Measurements from ENCODE around the gene NFIX. TPM values are rescaled to one million over a fixed set of nuclear protein-coding genes. Genes with fewer than 3 reads are reported as not detected.

The NFIX gene
- total RNA-seq, 1 donor = 1.9 TPM

- Histone ChIP-seq H3K4me1 (ENCODE audit: insufficient read depth, low read length) (peaks cover 31% of the 10 kb centered on the region), H3K27me3 (ENCODE audit: insufficient read depth, low read length) (peaks cover 3% of the 10 kb centered on the region), H3K4me3 (ENCODE audit: low read length) (no peak overlapping the region), H3K9me3 (ENCODE audit: low read depth, low read length) (no peaks in the 10 kb centered on the region)
Observed at GRCh38 chr19:13092158-13092543, 96.9 kb downstream of the NFIX start.

GRCh38 chr19:13092606-13093235 lies 97.4 kb downstream of the NFIX start:
- no peak overlapping the region for H3K4me3 ChIP-seq (ENCODE audit: low read length)
- peaks cover 34% of the 10 kb centered on the region for H3K4me1 ChIP-seq (ENCODE audit: insufficient read depth, low read length)
- peaks cover 3% of the 10 kb centered on the region for H3K27me3 ChIP-seq (ENCODE audit: insufficient read depth, low read length)
- no peaks in the 10 kb centered on the region for H3K9me3 ChIP-seq (ENCODE audit: low read depth, low read length)

- peaks cover 37% of the 10 kb centered on the region for H3K4me1 ChIP-seq (ENCODE audit: insufficient read depth, low read length)
- no peak overlapping the region for H3K4me3 ChIP-seq (ENCODE audit: low read length)
- H3K9me3 ChIP-seq (ENCODE audit: low read depth, low read length) = no peaks in the 10 kb centered on the region
- peaks cover 3% of the 10 kb centered on the region for H3K27me3 ChIP-seq (ENCODE audit: insufficient read depth, low read length)
Observed at GRCh38 chr19:13093407-13094105, 98.3 kb downstream of the NFIX start.

- H3K9me3 ChIP-seq (ENCODE audit: low read depth, low read length) = no peaks in the 10 kb centered on the region
- H3K4me1 ChIP-seq (ENCODE audit: insufficient read depth, low read length) = peaks cover 42% of the 10 kb centered on the region
- peaks cover 3% of the 10 kb centered on the region for H3K27me3 ChIP-seq (ENCODE audit: insufficient read depth, low read length)
- H3K4me3 ChIP-seq (ENCODE audit: low read length) = no peak overlapping the region
Observed at GRCh38 chr19:13094106-13094504, 98.8 kb downstream of the NFIX start.

- Histone ChIP-seq H3K4me1 (ENCODE audit: insufficient read depth, low read length) (peaks cover 50% of the 10 kb centered on the region), H3K27me3 (ENCODE audit: insufficient read depth, low read length) (peaks cover 3% of the 10 kb centered on the region)
Observed at GRCh38 chr19:13094771-13095392, 99.6 kb downstream of the NFIX start.

GRCh38 chr19:13095393-13095784 lies 100.1 kb downstream of the NFIX start:
- Histone ChIP-seq H3K27me3 (ENCODE audit: insufficient read depth, low read length) (peaks cover 3% of the 10 kb centered on the region), H3K4me3 (ENCODE audit: low read length) (peak overlapping the region; percentile 49), H3K9me3 (ENCODE audit: low read depth, low read length) (no peaks in the 10 kb centered on the region), H3K4me1 (ENCODE audit: insufficient read depth, low read length) (peaks cover 55% of the 10 kb centered on the region)

More at GRCh38 chr19:13094771-13095392, 99.6 kb downstream of the NFIX start:
- H3K4me3 ChIP-seq (ENCODE audit: low read length) = peak overlapping the region; percentile 49
- no peaks in the 10 kb centered on the region for H3K9me3 ChIP-seq (ENCODE audit: low read depth, low read length)

GRCh38 chr19:13095934-13096927 lies 101.0 kb downstream of the NFIX start:
- Histone ChIP-seq H3K9me3 (ENCODE audit: low read depth, low read length) (no peaks in the 10 kb centered on the region), H3K4me1 (ENCODE audit: insufficient read depth, low read length) (peaks cover 63% of the 10 kb centered on the region), H3K4me3 (ENCODE audit: low read length) (peak overlapping the region; percentile 49), H3K27me3 (ENCODE audit: insufficient read depth, low read length) (peaks cover 3% of the 10 kb centered on the region)

GRCh38 chr19:13097033-13097462 lies 101.8 kb downstream of the NFIX start:
- H3K4me1 ChIP-seq (ENCODE audit: insufficient read depth, low read length) = peaks cover 71% of the 10 kb centered on the region
- H3K27me3 ChIP-seq (ENCODE audit: insufficient read depth, low read length) = peaks cover 3% of the 10 kb centered on the region
- no peaks in the 10 kb centered on the region for H3K9me3 ChIP-seq (ENCODE audit: low read depth, low read length)
- H3K4me3 ChIP-seq (ENCODE audit: low read length) = peak overlapping the region; percentile 49

- Histone ChIP-seq H3K4me1 (ENCODE audit: insufficient read depth, low read length) (peaks cover 75% of the 10 kb centered on the region), H3K9me3 (ENCODE audit: low read depth, low read length) (no peaks in the 10 kb centered on the region), H3K27me3 (ENCODE audit: insufficient read depth, low read length) (peaks cover 3% of the 10 kb centered on the region), H3K4me3 (ENCODE audit: low read length) (peak overlapping the region; percentile 49)
Observed at GRCh38 chr19:13097463-13098258, 102.4 kb downstream of the NFIX start.

- Histone ChIP-seq H3K4me3 (ENCODE audit: low read length) (peak overlapping the region; percentile 38), H3K9me3 (ENCODE audit: low read depth, low read length) (no peaks in the 10 kb centered on the region), H3K4me1 (ENCODE audit: insufficient read depth, low read length) (peaks cover 83% of the 10 kb centered on the region), H3K27me3 (ENCODE audit: insufficient read depth, low read length) (peaks cover 3% of the 10 kb centered on the region)
Observed at GRCh38 chr19:13098277-13099072, 103.2 kb downstream of the NFIX start.

- peaks cover 3% of the 10 kb centered on the region for H3K27me3 ChIP-seq (ENCODE audit: insufficient read depth, low read length)
- peak overlapping the region; percentile 38 for H3K4me3 ChIP-seq (ENCODE audit: low read length)
- H3K9me3 ChIP-seq (ENCODE audit: low read depth, low read length) = no peaks in the 10 kb centered on the region
- peaks cover 86% of the 10 kb centered on the region for H3K4me1 ChIP-seq (ENCODE audit: insufficient read depth, low read length)
Observed at GRCh38 chr19:13099073-13099999, 104.1 kb downstream of the NFIX start.

GRCh38 chr19:13100031-13100588 lies 104.8 kb downstream of the NFIX start:
- H3K27me3 ChIP-seq (ENCODE audit: insufficient read depth, low read length) = peaks cover 3% of the 10 kb centered on the region
- H3K4me1 ChIP-seq (ENCODE audit: insufficient read depth, low read length) = peaks cover 87% of the 10 kb centered on the region
- H3K9me3 ChIP-seq (ENCODE audit: low read depth, low read length) = no peaks in the 10 kb centered on the region
- peak overlapping the region; percentile 38 for H3K4me3 ChIP-seq (ENCODE audit: low read length)

Data from mononuclear cell (primary cell).